Liver (tissue), 9 donors: Measurements from ENCODE around the gene AGAP9. TPM values are rescaled to one million over a fixed set of nuclear protein-coding genes. Genes with fewer than 3 reads are reported as not detected.
"Not testable (repeated sequence)": the region's sequence is repeated elsewhere in the genome, so short reads cannot be mapped to it uniquely, and the experiment has no call there.

Experiments used
- DNase-seq: peaks from one replicate; pipeline ENCODE4 v3.0.0-alpha.2; 2017; ENCODE audit warnings: low spot score
- H3K27ac ChIP-seq, 2 donors: one replicate each; pipeline ENCODE4 v1.7.0; 2013; ENCODE audit warnings: inconsistent platforms in 2 of 2, low read length in 2 of 2, control low read depth in 1 of 2, low read depth in 1 of 2, mild to moderate bottlenecking in 1 of 2
- H3K27me3 ChIP-seq, 4 donors: one replicate each; pipeline versions ENCODE4 v1.6.1 to v1.7.0; 2013; ENCODE audit warnings: low read length in 3 of 4, inconsistent platforms in 1 of 4, mild to moderate bottlenecking in 1 of 4, moderate library complexity in 1 of 4; ENCODE audit not compliant: control insufficient read depth in 4 of 4, insufficient read depth in 4 of 4
- H3K36me3 ChIP-seq, 4 donors: one replicate each; pipeline versions ENCODE4 v1.6.1 to v1.7.0; 2013; ENCODE audit warnings: low read length in 3 of 4, mild to moderate bottlenecking in 3 of 4, low read depth in 1 of 4, moderate library complexity in 1 of 4; ENCODE audit not compliant: control insufficient read depth in 4 of 4, insufficient read depth in 3 of 4
- H3K4me1 ChIP-seq, 4 donors: one replicate each; pipeline versions ENCODE4 v1.6.1 to v1.7.0; 2013; ENCODE audit warnings: low read length in 3 of 4, mild to moderate bottlenecking in 3 of 4, moderate library complexity in 1 of 4; ENCODE audit not compliant: control insufficient read depth in 4 of 4, insufficient read depth in 4 of 4
- H3K4me3 ChIP-seq, 3 donors: one replicate each; pipeline versions ENCODE4 v1.6.1 to v1.7.0; 2013; ENCODE audit warnings: low read length in 3 of 3, control low read depth in 1 of 3, low read depth in 1 of 3, mild to moderate bottlenecking in 1 of 3
- H3K9ac ChIP-seq, 2 donors: one replicate each; pipeline ENCODE4 v1.7.0; 2013; ENCODE audit warnings: low read length in 2 of 2, mild to moderate bottlenecking in 2 of 2, moderate library complexity in 2 of 2, control low read depth in 1 of 2, low read depth in 1 of 2
- H3K9me3 ChIP-seq, 4 donors: one replicate each; pipeline versions ENCODE4 v1.6.1 to v1.7.0; 2013; ENCODE audit warnings: low read length in 3 of 4; ENCODE audit not compliant: control insufficient read depth in 4 of 4
- WGBS: extraction: QIAGEN DNeasy Blood & Tissue Kit; methylation state at CpG from one replicate; pipeline ENCODE4 v1.1.7; 2013; 5-methylcytosine and 5-hydroxymethylcytosine counted together
- polyA plus RNA-seq, 2 donors: library from polyadenylated mRNA; stranded (reverse) in 1 of 2; unstranded in 1 of 2; fragments of 200-250 nt in 1 of 2; fragments of >200 nt in 1 of 2; fragmentation: Nextera tagmentation in 1 of 2; extraction: Ambion mirVana in 1 of 2; gene quantifications; one replicate each; pipeline versions ENCODE4 v1.2.1 to v1.2.3, GENCODE V29; 2013 to 2015
- total RNA-seq, 2 donors: library from RNA; depleted of rRNA; stranded (reverse); fragments of >200 nt; gene quantifications; one replicate each; pipeline ENCODE4 v1.2.3, GENCODE V29; 2014
- donor health status: healthy.
- donor health status: healthy.
- donor health status: healthy.
- donor health status: healthy.
- donor health status: healthy.

AGAP9 gene
- total and polyA plus RNA-seq, 4 donors: 1.0 to 10.8 (median 3.3) TPM

GRCh38 chr10:47502313-47502712 lies 21.1 kb downstream of the AGAP9 start:
- not testable (repeated sequence) for H3K27ac ChIP-seq
- 97% methylated on average over 9 of the region's 9 CpGs for WGBS

GRCh38 chr10:47494226-47494625 lies 29.2 kb downstream of the AGAP9 start:
- DNase-seq, H3K27me3 ChIP-seq, H3K9ac ChIP-seq, H3K4me1 ChIP-seq, H3K36me3 ChIP-seq, H3K4me3 ChIP-seq, H3K9me3 ChIP-seq, H3K27ac ChIP-seq: not testable (repeated sequence)
- WGBS: 11% methylated on average over 1 of the region's 6 CpGs

More at GRCh38 chr10:47502313-47502712, 21.1 kb downstream of the AGAP9 start:
- not testable (repeated sequence) for H3K36me3 ChIP-seq, H3K4me3 ChIP-seq, H3K9me3 ChIP-seq, H3K9ac ChIP-seq, H3K4me1 ChIP-seq, DNase-seq, H3K27me3 ChIP-seq

DNA sequence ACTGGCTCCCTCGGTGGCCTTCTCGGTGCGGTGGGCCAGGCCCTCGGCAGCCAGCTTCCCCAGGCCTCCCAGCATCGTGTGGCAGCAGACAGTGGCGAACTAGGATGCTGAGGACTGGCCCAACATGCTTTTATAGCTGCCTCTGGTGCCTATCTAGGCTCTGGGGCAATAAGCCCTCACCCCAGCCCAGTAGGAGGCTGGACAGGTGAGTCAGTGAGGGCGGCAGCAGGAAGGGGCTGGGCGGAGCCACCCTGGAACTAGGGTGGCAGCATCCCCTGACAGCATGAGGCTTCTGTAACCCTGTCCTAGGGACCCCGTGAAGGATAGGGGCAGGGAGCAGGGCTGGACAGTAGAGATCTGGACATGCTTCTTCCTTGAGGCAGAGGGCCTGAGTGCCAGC lies 31.8 kb downstream of the AGAP9 start, which contains the start of gene FAM25G:
Gene FAM25G (minus strand): TSS at position 101 of the 400 bp plus-strand sequence. CDS start 26 bp downstream, at position 75.
- 96% methylated on average over 8 of the region's 9 CpGs for WGBS
- H3K9me3 ChIP-seq, H3K27me3 ChIP-seq, DNase-seq, H3K4me1 ChIP-seq, H3K27ac ChIP-seq, H3K4me3 ChIP-seq, H3K36me3 ChIP-seq, H3K9ac ChIP-seq: not testable (repeated sequence)

- not testable (repeated sequence) for H3K36me3 ChIP-seq, DNase-seq, H3K27ac ChIP-seq, H3K4me3 ChIP-seq, H3K9ac ChIP-seq, H3K4me1 ChIP-seq, H3K9me3 ChIP-seq, H3K27me3 ChIP-seq
- WGBS: over 99% methylated on average over 3 of the region's 7 CpGs
Observed at GRCh38 chr10:47489630-47490029, 33.8 kb downstream of the AGAP9 start.

GRCh38 chr10:47485943-47486342 lies 37.5 kb downstream of the AGAP9 start:
- H3K4me3 ChIP-seq, DNase-seq, H3K27me3 ChIP-seq, H3K4me1 ChIP-seq, H3K27ac ChIP-seq, H3K36me3 ChIP-seq, H3K9me3 ChIP-seq, H3K9ac ChIP-seq: not testable (repeated sequence)
- 74% methylated on average over 3 of the region's 4 CpGs for WGBS

DNA sequence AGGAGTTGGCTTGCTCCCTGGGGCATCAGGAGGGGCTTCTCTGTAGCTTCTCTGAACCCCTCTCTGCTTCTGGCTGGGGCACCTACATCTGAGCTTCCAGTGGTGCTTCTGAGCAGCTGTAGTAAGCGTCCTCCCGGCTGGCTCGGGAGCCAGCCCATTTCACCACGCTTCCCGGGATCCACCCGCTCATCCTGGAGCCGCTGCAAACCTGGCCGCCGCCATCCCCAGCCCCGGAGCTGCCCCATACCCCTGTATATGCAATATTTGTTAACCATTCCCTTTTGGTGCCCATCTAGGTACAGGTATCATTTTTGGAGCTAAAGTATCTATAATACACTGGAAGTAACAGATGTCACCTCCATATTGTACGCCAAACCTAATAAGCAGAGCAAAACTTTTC lies 38.7 kb downstream of the AGAP9 start:
- not testable (repeated sequence) for H3K36me3 ChIP-seq, H3K9me3 ChIP-seq, H3K27me3 ChIP-seq, H3K27ac ChIP-seq, H3K4me1 ChIP-seq, H3K4me3 ChIP-seq, DNase-seq, H3K9ac ChIP-seq
- WGBS: 92% methylated on average over 11 of the region's 11 CpGs

GRCh38 chr10:47483923-47484322 lies 39.5 kb downstream of the AGAP9 start, which contains the start of gene ANXA8:
TSS of gene ANXA8 (minus strand) at chr10:47484115. CDS start at chr10:47483933, 182 bp downstream.
- H3K4me1 ChIP-seq, H3K9me3 ChIP-seq, H3K27ac ChIP-seq, H3K27me3 ChIP-seq, H3K36me3 ChIP-seq, DNase-seq, H3K4me3 ChIP-seq, H3K9ac ChIP-seq: not testable (repeated sequence)
- 90% methylated on average over 8 of the region's 11 CpGs for WGBS

DNA sequence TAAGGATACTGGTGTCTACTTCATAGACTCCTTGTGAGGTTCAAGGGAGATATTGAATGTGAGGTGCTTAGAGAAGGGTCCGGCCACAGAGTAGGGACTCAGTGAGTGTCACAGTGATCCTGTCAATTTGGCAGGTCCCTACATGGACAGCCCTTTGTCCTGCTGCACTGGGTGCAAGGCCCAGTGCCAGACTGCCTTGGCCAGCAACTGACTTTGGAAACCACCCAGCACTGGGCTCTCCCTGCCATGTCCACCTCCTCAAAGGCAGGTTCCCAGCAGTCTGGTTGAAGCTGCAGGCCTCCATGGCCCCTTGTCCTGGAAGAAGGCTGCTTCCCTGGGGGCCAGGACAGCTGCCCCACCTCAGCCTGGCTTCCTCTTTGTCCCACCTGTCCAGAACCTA lies 41.1 kb downstream of the AGAP9 start:
- not testable (repeated sequence) for H3K4me3 ChIP-seq, H3K27ac ChIP-seq, H3K36me3 ChIP-seq, H3K9ac ChIP-seq, H3K27me3 ChIP-seq, DNase-seq, H3K9me3 ChIP-seq, H3K4me1 ChIP-seq
- WGBS: no CpG with 5 or more reads among the region's 1 CpG

DNA sequence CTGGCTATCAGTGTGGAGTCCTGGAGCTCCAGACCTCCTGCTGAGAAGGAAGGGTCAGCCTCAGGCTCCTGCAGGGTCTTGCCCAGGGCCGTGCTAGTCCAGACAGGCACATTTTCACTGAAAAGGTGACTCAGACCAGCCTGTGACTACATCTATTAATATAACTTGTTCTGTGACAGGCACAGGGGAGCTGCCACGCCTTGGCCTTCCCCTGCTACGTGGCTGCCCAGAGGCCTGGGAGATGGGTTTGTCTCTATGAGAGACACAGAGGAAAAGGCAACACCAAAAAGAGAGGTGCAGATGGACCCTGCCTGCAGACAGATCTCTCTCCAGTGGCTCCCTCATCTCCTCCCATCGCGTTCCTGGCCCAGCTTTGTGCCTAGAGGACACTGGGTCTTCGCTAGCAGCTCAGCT lies 41.7 kb downstream of the AGAP9 start:
- WGBS: 88% methylated on average over 5 of the region's 6 CpGs
- not testable (repeated sequence) for H3K27me3 ChIP-seq, DNase-seq, H3K4me3 ChIP-seq, H3K9ac ChIP-seq, H3K9me3 ChIP-seq, H3K4me1 ChIP-seq, H3K27ac ChIP-seq, H3K36me3 ChIP-seq
